ENCODE data around the gene C17orf58.

C17orf58 gene

GRCh38 chr17:67950945-67951344 lies 45.3 kb downstream of the C17orf58 start:
- no peak for DNase-seq (ENCODE audit: low read depth)

GRCh38 chr17:67947325-67947813 lies 48.9 kb downstream of the C17orf58 start:
- DNase-seq (ENCODE audit: low read depth) = no peak

- DNase-seq (ENCODE audit: low read depth) = no peak
Observed at GRCh38 chr17:67946513-67946912, 49.8 kb downstream of the C17orf58 start.

- DNase-seq (ENCODE audit: low read depth) = no peak
Observed at GRCh38 chr17:67944035-67944434, 52.2 kb downstream of the C17orf58 start.

DNA sequence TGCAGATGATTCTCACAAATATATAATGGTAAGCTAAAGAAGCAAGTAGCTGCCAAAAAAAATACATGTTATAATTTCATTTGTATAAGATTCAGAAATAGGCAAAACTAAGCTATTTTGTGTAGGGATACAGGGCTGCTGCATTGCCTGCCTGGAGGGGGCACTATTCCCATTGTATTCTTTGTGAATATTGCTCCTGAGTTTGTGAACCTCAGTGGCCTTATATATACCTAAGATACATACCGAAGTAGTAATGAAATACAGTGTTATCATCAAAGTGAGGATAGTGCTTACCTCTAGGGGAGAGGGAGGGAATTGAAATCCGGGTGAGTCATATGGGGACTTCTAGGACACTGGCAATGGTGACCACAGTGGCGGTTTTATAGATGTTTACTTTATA lies 53.5 kb downstream of the C17orf58 start:
- no peak for DNase-seq (ENCODE audit: low read depth)
